Measurements from ENCODE around the gene NAA15.

GRCh38 chr4:139455126-139455538, 153.8 kb downstream of the NAA15 start:
- TF ChIP-seq POLR2A (IDR thresholded peaks at IDR 0.05): no peak
- TF ChIP-seq CTCF (IDR thresholded peaks at IDR 0.05): no peak

Data from tibial nerve (tissue), 3 donors.